Breast epithelium (tissue), 3 donors: ENCODE data around the gene AFAP1.

Experiments used
- CTCF ChIP-seq, 3 donors: fragments of 450-650 bp; IDR thresholded peaks; one replicate each; pipeline ENCODE4 v1.5.1; 2016 to 2017; ENCODE audit warnings: antibody characterized with exemption in 3 of 3, mild to moderate bottlenecking in 3 of 3, moderate library complexity in 3 of 3
- POLR2A ChIP-seq: fragments of 450-650 bp; IDR thresholded peaks from one replicate; pipeline ENCODE4 v1.6.1; 2016; ENCODE audit warnings: antibody characterized with exemption, mild to moderate bottlenecking, moderate library complexity
- POLR2AphosphoS5 ChIP-seq, 3 donors: sonication (generic); formaldehyde crosslinking; IDR thresholded peaks; one replicate each; pipeline ENCODE4 v1.6.1; 2017; ENCODE audit warnings: antibody characterized with exemption in 3 of 3

GRCh38 chr4:7872264-7872771, 67.3 kb downstream of the AFAP1 start:
- no peak for TF ChIP-seq CTCF (IDR thresholded peaks at IDR 0.05)
- TF ChIP-seq POLR2AphosphoS5 (IDR thresholded peaks at IDR 0.05) = no peak
- TF ChIP-seq POLR2A = no peak
